Inflammatory macrophage treated with lipopolysaccharide for 4 hours (primary cell): Measurements from ENCODE around the gene ADCY10.
"Not testable (repeated sequence)": the region's sequence is repeated elsewhere in the genome, so short reads cannot be mapped to it uniquely, and the experiment has no call there.

Experiments
- DNase-seq: peaks from one replicate; pipeline ENCODE4 v3.0.0-alpha.2; 2020

ADCY10 gene

GRCh38 chr1:167924543-167925231 is 10.8 kb upstream of the ADCY10 start:
- no peak for DNase-seq

GRCh38 chr1:167924102-167924501 is 10.2 kb upstream of the ADCY10 start:
- DNase-seq, result no peak

- DNase-seq, result no peak
These were observed 9.6 kb upstream of the ADCY10 start for GRCh38 chr1:167923324-167924056.

GRCh38 chr1:167922611-167923074 is 8.7 kb upstream of the ADCY10 start:
- DNase-seq, result no peak

- peak; percentile 55 for DNase-seq
These were observed 8.1 kb upstream of the ADCY10 start for GRCh38 chr1:167922023-167922422.

- DNase-seq, result no peak
These were observed 3.0 kb upstream of the ADCY10 start for GRCh38 chr1:167916766-167917511.

GRCh38 chr1:167915569-167915968 is 1.6 kb upstream of the ADCY10 start:
- DNase-seq, result no peak

- no peak for DNase-seq
These were observed 1.6 kb downstream of the ADCY10 start for GRCh38 chr1:167912294-167912693.

GRCh38 chr1:167911413-167911812 is 2.5 kb downstream of the ADCY10 start:
- DNase-seq, result no peak

GRCh38 chr1:167910530-167910929 is 3.4 kb downstream of the ADCY10 start:
- no peak for DNase-seq

- DNase-seq, result no peak
These were observed 4.2 kb downstream of the ADCY10 start for GRCh38 chr1:167909691-167910180.

GRCh38 chr1:167905671-167906070 is 8.3 kb downstream of the ADCY10 start:
- DNase-seq, result peak; percentile 16

GRCh38 chr1:167905182-167905581 is 8.8 kb downstream of the ADCY10 start:
- peak; percentile 68 for DNase-seq

- no peak for DNase-seq
These were observed 9.2 kb downstream of the ADCY10 start for GRCh38 chr1:167904652-167905130.

- DNase-seq, result no peak
These were observed 13.0 kb downstream of the ADCY10 start for GRCh38 chr1:167900907-167901306.

- no peak for DNase-seq
These were observed 14.7 kb downstream of the ADCY10 start for GRCh38 chr1:167899253-167899681.

GRCh38 chr1:167898578-167899222 is 15.2 kb downstream of the ADCY10 start:
- DNase-seq, result no peak

GRCh38 chr1:167893798-167894197 is 20.1 kb downstream of the ADCY10 start:
- DNase-seq, result peak; percentile 36

- no peak for DNase-seq
These were observed 23.5 kb downstream of the ADCY10 start for GRCh38 chr1:167890400-167890799.

GRCh38 chr1:167887187-167887586 is 26.7 kb downstream of the ADCY10 start:
- DNase-seq, result not testable (repeated sequence)

GRCh38 chr1:167882376-167882775 is 31.6 kb downstream of the ADCY10 start:
- DNase-seq, result no peak

- DNase-seq, result no peak
These were observed 32.1 kb downstream of the ADCY10 start for GRCh38 chr1:167881786-167882185.

- DNase-seq, result no peak
These were observed 32.9 kb downstream of the ADCY10 start for GRCh38 chr1:167881069-167881468.
